GM18508 (cell line): ENCODE data around the gene RHEB.

Experiments used
- ATAC-seq: cut with Tn5 transposase; IDR thresholded peaks from one replicate; pipeline ENCODE4 v1.9.1; 2021; ENCODE audit warnings: moderate number of reproducible peaks; ENCODE audit not compliant: insufficient read depth, unreplicated experiment

Gene RHEB

GRCh38 chr7:151452680-151453325 lies 66.9 kb downstream of the RHEB start:
- no peak for ATAC-seq

- ATAC-seq: no peak
Measured at GRCh38 chr7:151451626-151452571, 67.8 kb downstream of the RHEB start.

- ATAC-seq: no peak
Measured at GRCh38 chr7:151451156-151451555, 68.5 kb downstream of the RHEB start.

GRCh38 chr7:151449990-151450389 lies 69.7 kb downstream of the RHEB start:
- no peak for ATAC-seq

GRCh38 chr7:151448261-151449252 lies 71.1 kb downstream of the RHEB start:
- no peak for ATAC-seq

- ATAC-seq: no peak
Measured at GRCh38 chr7:151447901-151448260, 71.8 kb downstream of the RHEB start.

- no peak for ATAC-seq
Measured at GRCh38 chr7:151447312-151447711, 72.4 kb downstream of the RHEB start.

GRCh38 chr7:151446412-151446811 lies 73.3 kb downstream of the RHEB start:
- no peak for ATAC-seq

- ATAC-seq: no peak
Measured at GRCh38 chr7:151444632-151445031, 75.1 kb downstream of the RHEB start.

GRCh38 chr7:151442776-151443496 lies 76.8 kb downstream of the RHEB start:
- ATAC-seq: no peak

- no peak for ATAC-seq
Measured at GRCh38 chr7:151440799-151441445, 78.8 kb downstream of the RHEB start.

GRCh38 chr7:151439855-151440798 lies 79.6 kb downstream of the RHEB start, which contains the start of gene CRYGN:
CRYGN (minus strand) TSS chr7:151440141; CDS start chr7:151439917, 224 bp downstream.
- no peak for ATAC-seq

- ATAC-seq: no peak
Measured at GRCh38 chr7:151438864-151439601, 80.7 kb downstream of the RHEB start.

GRCh38 chr7:151437866-151438516 lies 81.7 kb downstream of the RHEB start:
- no peak for ATAC-seq

GRCh38 chr7:151437159-151437553 lies 82.5 kb downstream of the RHEB start:
- no peak for ATAC-seq

GRCh38 chr7:151436446-151437158 lies 83.1 kb downstream of the RHEB start:
- ATAC-seq: no peak
